Activated CD4-positive, alpha-beta T cell treated with anti-CD3 and anti-CD28 coated beads for 24 hours (primary cell): ENCODE results near the gene ADSS2.

Source experiments
- DNase-seq, 2 donors: peaks; one replicate each; pipeline ENCODE4 v3.0.0-alpha.2; 2020; ENCODE audit warnings: low read depth in 2 of 2

Gene ADSS2

GRCh38 chr1:244445320-244446181 lies 6.2 kb downstream of the ADSS2 start:
- no peak for DNase-seq

GRCh38 chr1:244444854-244445253 lies 6.9 kb downstream of the ADSS2 start:
- no peak for DNase-seq

GRCh38 chr1:244442850-244443249 lies 8.9 kb downstream of the ADSS2 start:
- no peak for DNase-seq

DNA sequence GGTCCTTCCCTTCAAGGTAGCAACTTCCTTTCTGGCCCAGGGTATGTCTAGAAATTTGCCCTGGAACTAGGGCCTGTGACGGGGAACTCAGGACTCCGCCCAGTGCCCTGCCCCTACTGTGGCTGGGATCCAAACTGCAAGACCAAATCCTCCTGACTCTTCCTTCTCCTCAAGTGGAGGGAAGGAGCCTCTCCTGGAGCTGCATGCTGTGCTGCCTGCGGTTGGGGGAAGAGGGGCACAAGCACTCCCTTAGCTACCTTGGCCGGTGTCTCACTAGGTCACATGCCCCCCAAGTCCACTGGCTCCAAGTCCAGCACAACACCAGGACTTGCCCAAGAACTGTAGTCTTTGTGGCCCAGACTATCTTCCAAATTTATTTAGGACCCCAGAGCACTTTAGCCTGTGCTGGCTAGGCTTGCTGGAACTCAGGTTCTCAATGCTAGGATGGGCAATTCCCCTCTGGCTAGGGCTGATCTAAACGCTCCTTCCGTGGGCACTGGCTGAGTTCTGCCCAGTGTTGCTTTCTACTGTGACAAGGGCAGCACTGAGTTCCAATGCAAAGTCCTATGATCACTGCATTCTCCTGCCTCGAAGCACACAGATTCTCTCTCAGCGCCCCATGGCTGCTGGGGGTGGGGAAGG lies 12.2 kb downstream of the ADSS2 start:
- no peak for DNase-seq

- no peak for DNase-seq
These were observed 14.6 kb downstream of the ADSS2 start for GRCh38 chr1:244437086-244437468.

- no peak for DNase-seq
These were observed 15.2 kb downstream of the ADSS2 start for GRCh38 chr1:244436336-244437085.

DNA sequence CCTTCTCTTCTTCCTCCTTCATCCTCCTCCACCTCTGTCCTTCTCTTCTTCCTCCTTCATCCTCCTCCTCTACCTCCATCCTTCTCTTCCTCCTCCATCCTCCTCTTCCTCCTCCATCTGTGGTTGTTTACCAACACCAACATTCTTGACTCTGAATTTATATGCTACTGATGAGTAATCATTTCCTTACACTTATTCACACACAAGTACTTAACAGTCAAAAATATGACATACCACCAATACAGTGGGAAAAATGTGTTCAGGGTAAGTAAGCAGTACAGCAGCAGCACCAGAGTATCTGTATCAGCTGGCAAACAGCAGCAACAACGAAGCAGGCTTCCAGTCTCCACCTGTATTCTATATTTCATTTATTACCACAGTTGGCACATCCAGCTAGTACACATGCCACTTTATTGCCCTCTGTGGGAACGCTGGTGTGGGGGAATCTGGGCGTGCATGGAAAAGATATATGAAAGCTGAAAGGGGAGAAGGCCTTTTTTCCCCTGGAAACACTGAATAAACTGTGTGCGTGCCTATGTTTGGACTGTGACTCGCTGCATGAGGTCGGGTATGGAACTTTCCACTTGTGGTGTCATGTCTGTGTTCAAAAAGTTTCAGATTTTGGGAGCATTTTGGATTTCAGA lies 16.0 kb downstream of the ADSS2 start:
- no peak for DNase-seq

GRCh38 chr1:244431166-244431565 lies 20.5 kb downstream of the ADSS2 start:
- DNase-seq = no peak

DNA sequence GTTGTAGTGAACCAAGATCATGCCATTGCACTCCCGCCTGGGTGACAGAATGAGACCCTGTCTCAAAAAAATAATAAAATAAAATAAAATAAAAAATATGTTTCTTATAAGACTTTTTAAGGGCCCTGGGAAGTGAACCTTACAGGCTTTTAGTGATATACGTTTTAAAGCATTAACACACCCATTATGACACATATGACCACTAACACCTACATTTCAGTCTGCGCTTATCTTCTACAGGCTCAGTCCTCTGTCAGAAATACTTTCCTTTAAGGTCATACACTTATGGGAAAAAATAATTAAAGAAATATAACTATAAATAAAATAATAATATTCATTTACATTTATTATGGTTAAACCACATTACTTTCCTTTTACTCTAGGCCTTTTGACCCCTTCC lies 21.9 kb downstream of the ADSS2 start:
- DNase-seq = no peak

- no peak for DNase-seq
These were observed 24.1 kb downstream of the ADSS2 start for GRCh38 chr1:244427647-244428046.

- DNase-seq = no peak
These were observed 26.9 kb downstream of the ADSS2 start for GRCh38 chr1:244424649-244425334.

- DNase-seq = no peak
These were observed 29.5 kb downstream of the ADSS2 start for GRCh38 chr1:244422174-244422573.

GRCh38 chr1:244419024-244419423 lies 32.7 kb downstream of the ADSS2 start:
- no peak for DNase-seq

- no peak for DNase-seq
These were observed 37.2 kb downstream of the ADSS2 start for GRCh38 chr1:244414543-244414942.

- DNase-seq = no peak
These were observed 38.0 kb downstream of the ADSS2 start for GRCh38 chr1:244413736-244414135.

GRCh38 chr1:244412176-244412575 lies 39.5 kb downstream of the ADSS2 start:
- DNase-seq = no peak

DNA sequence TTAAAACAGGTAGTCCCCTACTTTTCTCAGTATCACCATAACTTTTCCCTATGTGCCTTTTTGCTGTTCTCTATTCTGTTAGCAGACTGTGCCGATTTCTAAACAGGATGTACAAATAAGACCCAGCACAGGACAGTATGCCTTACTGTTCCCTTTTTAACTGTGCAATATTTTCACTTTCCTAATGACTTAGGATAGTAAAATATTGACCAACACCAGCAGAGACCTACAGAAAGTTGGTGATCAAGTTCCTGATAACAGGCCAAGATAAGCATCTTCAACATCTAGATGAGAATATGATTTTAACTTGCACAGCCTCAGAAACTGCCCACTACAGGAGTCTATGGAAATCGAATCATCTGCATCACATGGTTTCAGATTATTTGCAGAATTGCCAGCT lies 42.0 kb downstream of the ADSS2 start:
- no peak for DNase-seq

DNA sequence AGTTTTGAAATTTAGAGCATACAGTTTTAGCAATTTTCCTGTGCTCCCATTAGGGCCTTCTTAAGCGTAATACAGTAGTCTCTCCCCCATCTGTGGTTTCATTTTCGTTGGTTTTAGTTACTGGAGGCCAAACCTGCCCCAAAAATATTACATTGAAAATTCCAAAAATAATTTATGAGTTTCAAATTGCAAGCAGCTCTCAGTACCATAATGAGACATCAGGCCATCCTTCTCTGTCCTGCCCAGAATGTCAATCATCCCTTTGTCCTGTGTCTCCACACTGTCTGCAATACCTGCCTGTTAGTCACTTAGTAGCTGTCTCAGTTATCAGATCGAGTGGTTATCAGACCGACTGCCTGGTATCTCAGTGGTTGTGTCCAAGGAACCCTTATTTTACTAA lies 45.4 kb downstream of the ADSS2 start:
- DNase-seq = no peak

- no peak for DNase-seq
These were observed 45.9 kb downstream of the ADSS2 start for GRCh38 chr1:244405856-244406255.

DNA sequence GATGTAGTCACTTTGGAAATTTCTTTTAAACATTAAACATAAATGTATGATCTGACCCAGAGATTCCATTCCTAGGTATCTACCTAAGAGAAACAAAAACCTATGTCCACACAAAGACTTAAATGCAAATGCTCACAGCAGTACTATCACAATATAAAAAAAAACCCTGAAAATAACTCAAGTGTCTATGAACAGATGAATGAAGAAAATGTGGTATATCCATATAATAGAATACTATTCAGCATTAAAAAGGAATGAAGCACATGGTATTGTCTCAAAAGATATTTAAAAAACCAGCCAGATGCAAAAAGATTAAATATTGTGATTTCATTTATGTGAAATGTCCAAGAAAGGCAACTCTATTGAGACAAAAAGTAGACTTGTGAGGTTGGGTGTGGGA lies 48.3 kb downstream of the ADSS2 start:
- no peak for DNase-seq

DNA sequence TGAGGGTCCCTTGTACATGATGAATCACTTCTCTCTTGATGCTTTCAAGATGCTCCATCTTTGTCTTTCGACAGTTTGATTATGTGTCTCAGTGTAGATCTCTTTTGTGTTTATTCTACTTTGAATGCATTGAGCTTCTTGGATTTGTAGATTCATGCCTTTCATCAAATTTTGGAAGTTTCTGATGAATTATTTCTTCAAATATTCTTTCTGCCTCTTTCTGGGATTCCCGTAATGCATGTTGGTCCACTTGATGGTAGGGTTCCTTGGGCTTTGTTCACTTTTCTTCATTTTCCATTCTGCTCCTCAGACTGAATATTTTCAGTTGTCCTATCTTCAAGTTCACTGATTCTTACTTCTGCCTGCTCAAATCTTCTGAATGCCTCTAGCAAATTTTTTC lies 50.7 kb downstream of the ADSS2 start:
- no peak for DNase-seq

- DNase-seq = no peak
These were observed 54.6 kb downstream of the ADSS2 start for GRCh38 chr1:244397131-244397530.
